Esophagus muscularis mucosa (tissue), 4 donors: ENCODE measurements around the gene TRDN.

Source experiments
- EP300 ChIP-seq: sonication (generic); formaldehyde crosslinking; IDR thresholded peaks from one replicate; pipeline ENCODE4 v1.6.1; 2017; ENCODE audit warnings: antibody characterized with exemption
- POLR2A ChIP-seq: fragments of 450-650 bp; IDR thresholded peaks from one replicate; pipeline ENCODE4 v1.6.1; 2017; ENCODE audit warnings: antibody characterized with exemption, moderate library complexity, mild to moderate bottlenecking, low read depth
- POLR2AphosphoS5 ChIP-seq, 2 donors: sonication (generic); formaldehyde crosslinking; IDR thresholded peaks; one replicate each; pipeline ENCODE4 v1.6.1; 2017; ENCODE audit warnings: antibody characterized with exemption in 2 of 2
- TF ChIP-seq, protein P1 (sequence below), 3 experiments: fragments of 200-600 bp in 2 of 3; fragments of 450-650 bp in 1 of 3; sonication (generic) in 2 of 3; IDR thresholded peaks; one replicate each; pipeline ENCODE4 v1.5.1; 2017 to 2019; ENCODE audit warnings: antibody characterized with exemption in 3 of 3, mild to moderate bottlenecking in 2 of 3, moderate library complexity in 1 of 3

DNA sequence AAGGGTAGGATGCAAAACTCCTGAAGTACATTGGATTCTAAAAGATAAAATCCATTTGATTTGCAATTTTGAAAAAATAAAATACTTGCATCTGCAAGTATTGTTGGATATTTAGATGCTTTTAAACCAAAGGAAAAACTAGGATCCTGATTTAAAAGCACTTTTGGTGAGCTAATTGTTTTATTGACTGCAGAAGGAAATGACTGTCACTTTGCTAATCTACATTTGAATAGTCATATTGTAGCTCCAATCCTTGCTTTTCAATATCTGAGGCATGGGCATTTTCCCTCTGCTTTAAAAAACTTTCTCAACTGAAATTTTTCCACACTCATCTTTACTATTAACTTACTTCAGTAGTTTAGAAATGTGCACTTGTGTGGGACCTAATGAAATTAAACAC lies 74.1 kb downstream of the TRDN start:
- TF ChIP-seq, protein P1, sequence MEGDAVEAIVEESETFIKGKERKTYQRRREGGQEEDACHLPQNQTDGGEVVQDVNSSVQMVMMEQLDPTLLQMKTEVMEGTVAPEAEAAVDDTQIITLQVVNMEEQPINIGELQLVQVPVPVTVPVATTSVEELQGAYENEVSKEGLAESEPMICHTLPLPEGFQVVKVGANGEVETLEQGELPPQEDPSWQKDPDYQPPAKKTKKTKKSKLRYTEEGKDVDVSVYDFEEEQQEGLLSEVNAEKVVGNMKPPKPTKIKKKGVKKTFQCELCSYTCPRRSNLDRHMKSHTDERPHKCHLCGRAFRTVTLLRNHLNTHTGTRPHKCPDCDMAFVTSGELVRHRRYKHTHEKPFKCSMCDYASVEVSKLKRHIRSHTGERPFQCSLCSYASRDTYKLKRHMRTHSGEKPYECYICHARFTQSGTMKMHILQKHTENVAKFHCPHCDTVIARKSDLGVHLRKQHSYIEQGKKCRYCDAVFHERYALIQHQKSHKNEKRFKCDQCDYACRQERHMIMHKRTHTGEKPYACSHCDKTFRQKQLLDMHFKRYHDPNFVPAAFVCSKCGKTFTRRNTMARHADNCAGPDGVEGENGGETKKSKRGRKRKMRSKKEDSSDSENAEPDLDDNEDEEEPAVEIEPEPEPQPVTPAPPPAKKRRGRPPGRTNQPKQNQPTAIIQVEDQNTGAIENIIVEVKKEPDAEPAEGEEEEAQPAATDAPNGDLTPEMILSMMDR (IDR thresholded peaks at IDR 0.05) = no peak
- TF ChIP-seq EP300 (no peak), POLR2A (no peak), POLR2AphosphoS5 (IDR thresholded peaks at IDR 0.05) (no peak)
